ENCODE results near the gene WNT3A.

WNT3A gene

GRCh38 chr1:228081578-228082213 is 74.9 kb downstream of the WNT3A start:
- no peak for DNase-seq (ENCODE audit: low read depth, low spot score)

DNA sequence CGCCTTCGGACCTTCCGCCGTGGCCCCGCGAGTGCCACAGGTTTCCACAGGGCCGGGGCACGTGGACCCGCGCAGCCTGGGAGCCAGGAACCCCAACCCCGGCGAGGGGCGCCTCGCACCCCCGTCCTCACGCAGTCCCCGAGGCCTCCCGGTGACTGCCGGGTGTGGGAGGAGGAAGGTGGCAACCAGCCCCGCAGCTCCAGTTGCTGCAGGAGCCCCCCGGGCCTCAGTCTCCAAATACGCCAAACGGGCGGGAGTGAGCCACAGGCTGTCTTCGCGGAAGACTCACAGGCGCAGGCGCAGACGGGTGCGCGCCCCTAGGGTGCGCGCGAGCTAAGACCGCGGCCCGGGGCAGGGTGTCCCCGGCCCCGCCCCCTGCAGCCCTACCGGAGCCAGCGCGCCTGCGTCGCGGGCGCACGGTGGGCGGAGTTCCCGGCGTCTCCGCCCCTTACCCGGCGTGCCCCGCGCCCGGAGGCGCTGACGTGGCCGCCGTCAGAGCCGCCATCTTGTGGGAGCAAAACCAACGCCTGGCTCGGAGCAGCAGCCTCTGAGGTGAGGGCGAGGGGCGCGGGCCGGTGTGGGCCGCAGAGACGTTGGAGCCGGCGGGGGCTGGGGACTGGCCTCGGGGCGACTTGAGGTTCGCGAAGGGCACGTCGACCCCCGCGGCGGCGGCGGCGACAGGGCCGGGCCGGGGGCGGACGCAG is 75.6 kb downstream of the WNT3A start, which contains the start of gene ARF1:
ARF1 (plus strand) TSS at position 495 of the 704 bp plus-strand sequence. CDS start 14,407 bp downstream, outside the sequence.
- no peak within 1 kb of the TSS for H3K27ac ChIP-seq (ENCODE audit: low read length)
- H3K36me3 ChIP-seq (ENCODE audit: control insufficient read depth, insufficient read depth, low read length): no peaks in the 10 kb centered on the region
- H3K27me3 ChIP-seq (ENCODE audit: control insufficient read depth, insufficient read depth, low read length): peaks cover 6% of the 10 kb centered on the region; the same call in 1 of the 2 replicates
- no peak for DNase-seq (ENCODE audit: low read depth, low spot score)
- H3K4me1 ChIP-seq (ENCODE audit: control insufficient read depth, insufficient read depth, low read length): peaks cover 5% of the 10 kb centered on the region; the same call in 1 of the 2 replicates
- WGBS (ENCODE audit: insufficient coverage, insufficient read length): no CpG with 5 or more reads among the region's 87 CpGs
- peak within 1 kb of the TSS; percentile 94 for H3K4me3 ChIP-seq (ENCODE audit: low read length)
- no peaks in the 10 kb centered on the region for H3K9me3 ChIP-seq (ENCODE audit: control insufficient read depth, insufficient read depth, low read length)

More at GRCh38 chr1:228081578-228082213, 74.9 kb downstream of the WNT3A start:
- H3K27me3 ChIP-seq (ENCODE audit: control insufficient read depth, insufficient read depth, low read length): peaks cover 7% of the 10 kb centered on the region; the same call in 1 of the 2 replicates
- H3K27ac ChIP-seq (ENCODE audit: low read length): no peak overlapping the region
- H3K4me3 ChIP-seq (ENCODE audit: low read length): peak overlapping the region; percentile 64; the same call in 1 of the 2 replicates
- H3K36me3 ChIP-seq (ENCODE audit: control insufficient read depth, insufficient read depth, low read length): no peaks in the 10 kb centered on the region
- WGBS (ENCODE audit: insufficient coverage, insufficient read length): no CpG with 5 or more reads among the region's 31 CpGs
- H3K9me3 ChIP-seq (ENCODE audit: control insufficient read depth, insufficient read depth, low read length): no peaks in the 10 kb centered on the region
- H3K4me1 ChIP-seq (ENCODE audit: control insufficient read depth, insufficient read depth, low read length): peaks cover 5% of the 10 kb centered on the region; the same call in 1 of the 2 replicates

GRCh38 chr1:228082918-228083870 is 76.4 kb downstream of the WNT3A start:
- DNase-seq (ENCODE audit: low read depth, low spot score): no peak
- Histone ChIP-seq H3K36me3 (ENCODE audit: control insufficient read depth, insufficient read depth, low read length) (0 out of 2 replicates have a peak, but pooled peaks cover 3% of the 10 kb centered on the region), H3K9me3 (ENCODE audit: control insufficient read depth, insufficient read depth, low read length) (no peaks in the 10 kb centered on the region), H3K27ac (ENCODE audit: low read length) (no peak overlapping the region), H3K4me3 (ENCODE audit: low read length) (peak overlapping the region; percentile 94), H3K27me3 (ENCODE audit: control insufficient read depth, insufficient read depth, low read length) (peaks cover 4% of the 10 kb centered on the region; the same call in 1 of the 2 replicates), H3K4me1 (ENCODE audit: control insufficient read depth, insufficient read depth, low read length) (peaks cover 5% of the 10 kb centered on the region; the same call in 1 of the 2 replicates)
- no CpG with 5 or more reads among the region's 79 CpGs for WGBS (ENCODE audit: insufficient coverage, insufficient read length)

DNA sequence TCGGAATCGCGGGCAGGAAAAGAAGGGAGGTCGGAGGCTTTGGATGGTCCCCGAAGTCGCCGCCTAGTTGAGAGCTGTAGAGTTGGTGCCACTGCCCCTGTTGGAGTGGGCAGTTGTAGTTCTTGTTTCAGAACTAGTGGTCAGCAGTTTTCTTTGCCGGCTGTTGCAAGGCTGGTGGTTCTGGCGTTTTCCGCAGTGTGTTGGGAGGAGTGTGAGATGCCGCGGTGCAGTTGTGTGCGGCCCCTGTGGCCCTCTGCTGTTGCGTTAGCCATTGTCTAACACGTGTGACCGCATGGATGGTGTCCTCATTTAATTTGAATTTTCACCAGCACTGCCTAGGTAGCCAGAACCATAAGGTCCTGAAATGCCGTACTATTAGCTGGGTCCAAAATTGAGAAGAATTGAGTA is 77.1 kb downstream of the WNT3A start:
- Histone ChIP-seq H3K4me1 (ENCODE audit: control insufficient read depth, insufficient read depth, low read length) (peaks cover 5% of the 10 kb centered on the region; the same call in 1 of the 2 replicates), H3K36me3 (ENCODE audit: control insufficient read depth, insufficient read depth, low read length) (0 out of 2 replicates have a peak, but pooled peaks cover 4% of the 10 kb centered on the region), H3K9me3 (ENCODE audit: control insufficient read depth, insufficient read depth, low read length) (no peaks in the 10 kb centered on the region), H3K27me3 (ENCODE audit: control insufficient read depth, insufficient read depth, low read length) (peaks cover 4% of the 10 kb centered on the region; the same call in 1 of the 2 replicates), H3K27ac (ENCODE audit: low read length) (no peak overlapping the region), H3K4me3 (ENCODE audit: low read length) (peak overlapping the region; percentile 94; the same call in 1 of the 2 replicates)
- DNase-seq (ENCODE audit: low read depth, low spot score): no peak
- no CpG with 5 or more reads among the region's 17 CpGs for WGBS (ENCODE audit: insufficient coverage, insufficient read length)

DNA sequence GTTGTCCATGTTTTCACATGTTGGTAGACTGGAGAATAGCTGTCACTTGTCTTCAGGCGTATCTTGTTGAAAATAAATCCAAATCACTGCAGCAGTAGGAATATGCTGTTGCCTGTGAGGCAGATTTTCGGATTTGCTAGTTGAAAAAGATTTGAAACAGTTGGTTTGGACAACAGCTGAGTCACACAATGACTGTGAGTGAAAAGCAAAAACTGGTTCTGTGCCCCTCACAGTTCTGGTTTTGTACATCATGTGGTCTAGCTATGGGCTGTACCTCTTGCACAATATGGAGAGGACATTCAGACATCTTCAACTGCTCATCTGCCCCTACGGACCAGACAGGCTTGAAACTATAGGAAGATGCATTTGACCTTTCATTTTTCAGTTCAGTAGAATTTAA is 77.5 kb downstream of the WNT3A start:
- no peak overlapping the region for H3K27ac ChIP-seq (ENCODE audit: low read length)
- 0 out of 2 replicates have a peak, but pooled peaks cover 5% of the 10 kb centered on the region for H3K36me3 ChIP-seq (ENCODE audit: control insufficient read depth, insufficient read depth, low read length)

GRCh38 chr1:228084797-228085196 is 78.0 kb downstream of the WNT3A start:
- WGBS (ENCODE audit: insufficient coverage, insufficient read length): no CpG with 5 or more reads among the region's 5 CpGs

More for the DNA sequence above, 77.5 kb downstream of the WNT3A start:
- no CpG with 5 or more reads among the region's 3 CpGs for WGBS (ENCODE audit: insufficient coverage, insufficient read length)
- DNase-seq (ENCODE audit: low read depth, low spot score): no peak
- peaks cover 5% of the 10 kb centered on the region; the same call in 1 of the 2 replicates for H3K4me1 ChIP-seq (ENCODE audit: control insufficient read depth, insufficient read depth, low read length)
- peak overlapping the region; percentile 94; the same call in 1 of the 2 replicates for H3K4me3 ChIP-seq (ENCODE audit: low read length)
- no peaks in the 10 kb centered on the region for H3K9me3 ChIP-seq (ENCODE audit: control insufficient read depth, insufficient read depth, low read length)
- H3K27me3 ChIP-seq (ENCODE audit: control insufficient read depth, insufficient read depth, low read length): peaks cover 4% of the 10 kb centered on the region; the same call in 1 of the 2 replicates

GRCh38 chr1:228085287-228085951 is 78.6 kb downstream of the WNT3A start:
- H3K4me3 ChIP-seq (ENCODE audit: low read length): no peak overlapping the region

More at GRCh38 chr1:228084797-228085196, 78.0 kb downstream of the WNT3A start:
- H3K27ac ChIP-seq (ENCODE audit: low read length): no peak overlapping the region
- DNase-seq (ENCODE audit: low read depth, low spot score): no peak
- H3K4me1 ChIP-seq (ENCODE audit: control insufficient read depth, insufficient read depth, low read length): peaks cover 5% of the 10 kb centered on the region
- 0 out of 2 replicates have a peak, but pooled peaks cover under 1% of the 10 kb centered on the region for H3K27me3 ChIP-seq (ENCODE audit: control insufficient read depth, insufficient read depth, low read length)
- H3K4me3 ChIP-seq (ENCODE audit: low read length): no peak overlapping the region
- H3K9me3 ChIP-seq (ENCODE audit: control insufficient read depth, insufficient read depth, low read length): no peaks in the 10 kb centered on the region
- peaks cover 6% of the 10 kb centered on the region; the same call in 1 of the 2 replicates for H3K36me3 ChIP-seq (ENCODE audit: control insufficient read depth, insufficient read depth, low read length)

DNA sequence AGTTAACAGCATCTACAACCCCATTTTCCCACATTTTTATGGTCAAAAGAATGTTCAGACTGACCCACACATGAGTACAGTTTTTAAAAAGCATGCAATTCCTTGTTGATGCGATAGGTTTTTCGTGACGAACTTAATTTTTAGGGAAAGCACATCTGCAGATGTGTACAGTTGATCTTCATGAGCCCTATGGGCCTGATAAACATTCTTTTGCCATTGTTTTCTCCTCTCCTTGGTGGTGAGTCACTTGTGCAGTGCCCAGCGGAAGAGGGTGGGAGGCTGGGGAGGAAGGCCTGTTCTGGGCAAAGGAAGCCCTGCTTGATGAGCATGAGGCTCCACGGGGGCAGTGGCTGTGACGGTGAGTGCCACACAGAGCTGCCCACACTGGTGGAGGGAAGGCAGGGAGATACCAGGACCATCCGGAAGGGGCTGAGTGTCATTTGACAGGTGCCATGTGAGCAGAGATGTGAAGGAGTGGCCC is 81.0 kb downstream of the WNT3A start:
- DNase-seq (ENCODE audit: low read depth, low spot score): no peak
- Histone ChIP-seq H3K27me3 (ENCODE audit: control insufficient read depth, insufficient read depth, low read length) (no peaks in the 10 kb centered on the region), H3K36me3 (ENCODE audit: control insufficient read depth, insufficient read depth, low read length) (peaks cover 8% of the 10 kb centered on the region; the same call in 1 of the 2 replicates), H3K9me3 (ENCODE audit: control insufficient read depth, insufficient read depth, low read length) (no peaks in the 10 kb centered on the region), H3K4me3 (ENCODE audit: low read length) (no peak overlapping the region), H3K4me1 (ENCODE audit: control insufficient read depth, insufficient read depth, low read length) (peaks cover 4% of the 10 kb centered on the region), H3K27ac (ENCODE audit: low read length) (no peak overlapping the region)
- WGBS (ENCODE audit: insufficient coverage, insufficient read length): no CpG with 5 or more reads among the region's 7 CpGs

More at GRCh38 chr1:228085287-228085951, 78.6 kb downstream of the WNT3A start:
- Histone ChIP-seq H3K27ac (ENCODE audit: low read length) (no peak overlapping the region), H3K9me3 (ENCODE audit: control insufficient read depth, insufficient read depth, low read length) (no peaks in the 10 kb centered on the region), H3K4me1 (ENCODE audit: control insufficient read depth, insufficient read depth, low read length) (peaks cover 5% of the 10 kb centered on the region), H3K27me3 (ENCODE audit: control insufficient read depth, insufficient read depth, low read length) (no peaks in the 10 kb centered on the region), H3K36me3 (ENCODE audit: control insufficient read depth, insufficient read depth, low read length) (peaks cover 8% of the 10 kb centered on the region; the same call in 1 of the 2 replicates)
- DNase-seq (ENCODE audit: low read depth, low spot score): no peak
- no CpG with 5 or more reads among the region's 6 CpGs for WGBS (ENCODE audit: insufficient coverage, insufficient read length)
